GM20000 (cell line): ENCODE measurements around the gene VEZT.
"Not testable (repeated sequence)": the region's sequence is repeated elsewhere in the genome, so short reads cannot be mapped to it uniquely, and the experiment has no call there.

Experiments
- DNase-seq: peaks from one replicate; pipeline ENCODE4 v3.0.0; 2012; ENCODE audit warnings: low spot score
- TF ChIP-seq, protein P1 (sequence below): IDR thresholded peaks from 2 replicates; pipeline ENCODE4 v1.5.1; 2012; ENCODE audit warnings: mild to moderate bottlenecking, control low read depth; ENCODE audit errors: extremely low read depth, missing control alignments

VEZT gene

GRCh38 chr12:95300286-95300685 is 82.7 kb downstream of the VEZT start:
- TF ChIP-seq, protein P1, sequence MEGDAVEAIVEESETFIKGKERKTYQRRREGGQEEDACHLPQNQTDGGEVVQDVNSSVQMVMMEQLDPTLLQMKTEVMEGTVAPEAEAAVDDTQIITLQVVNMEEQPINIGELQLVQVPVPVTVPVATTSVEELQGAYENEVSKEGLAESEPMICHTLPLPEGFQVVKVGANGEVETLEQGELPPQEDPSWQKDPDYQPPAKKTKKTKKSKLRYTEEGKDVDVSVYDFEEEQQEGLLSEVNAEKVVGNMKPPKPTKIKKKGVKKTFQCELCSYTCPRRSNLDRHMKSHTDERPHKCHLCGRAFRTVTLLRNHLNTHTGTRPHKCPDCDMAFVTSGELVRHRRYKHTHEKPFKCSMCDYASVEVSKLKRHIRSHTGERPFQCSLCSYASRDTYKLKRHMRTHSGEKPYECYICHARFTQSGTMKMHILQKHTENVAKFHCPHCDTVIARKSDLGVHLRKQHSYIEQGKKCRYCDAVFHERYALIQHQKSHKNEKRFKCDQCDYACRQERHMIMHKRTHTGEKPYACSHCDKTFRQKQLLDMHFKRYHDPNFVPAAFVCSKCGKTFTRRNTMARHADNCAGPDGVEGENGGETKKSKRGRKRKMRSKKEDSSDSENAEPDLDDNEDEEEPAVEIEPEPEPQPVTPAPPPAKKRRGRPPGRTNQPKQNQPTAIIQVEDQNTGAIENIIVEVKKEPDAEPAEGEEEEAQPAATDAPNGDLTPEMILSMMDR: no peak
- DNase-seq: no peak

DNA sequence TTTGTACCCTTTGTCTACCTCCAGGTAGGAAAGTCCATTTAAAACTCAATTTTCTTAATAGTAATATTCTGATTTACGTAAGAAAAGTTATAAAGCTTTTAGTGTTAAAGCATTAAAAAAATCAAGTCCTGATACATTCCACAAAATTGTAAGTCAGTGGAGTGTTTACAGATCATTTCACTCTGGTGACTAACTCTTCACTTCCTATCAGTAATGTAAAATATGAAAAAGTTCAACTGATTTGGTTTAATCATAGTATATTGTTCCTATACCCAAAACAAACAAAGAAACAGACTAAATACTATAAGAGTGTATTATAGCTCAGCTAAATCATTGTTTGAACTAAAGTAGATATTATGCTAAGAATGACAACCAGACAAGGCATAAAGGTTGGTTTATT is 85.9 kb downstream of the VEZT start:
- no peak for DNase-seq
- TF ChIP-seq, protein P1: no peak

- TF ChIP-seq, protein P1: no peak
- DNase-seq: no peak
These were observed 87.1 kb downstream of the VEZT start for GRCh38 chr12:95304673-95305198.

DNA sequence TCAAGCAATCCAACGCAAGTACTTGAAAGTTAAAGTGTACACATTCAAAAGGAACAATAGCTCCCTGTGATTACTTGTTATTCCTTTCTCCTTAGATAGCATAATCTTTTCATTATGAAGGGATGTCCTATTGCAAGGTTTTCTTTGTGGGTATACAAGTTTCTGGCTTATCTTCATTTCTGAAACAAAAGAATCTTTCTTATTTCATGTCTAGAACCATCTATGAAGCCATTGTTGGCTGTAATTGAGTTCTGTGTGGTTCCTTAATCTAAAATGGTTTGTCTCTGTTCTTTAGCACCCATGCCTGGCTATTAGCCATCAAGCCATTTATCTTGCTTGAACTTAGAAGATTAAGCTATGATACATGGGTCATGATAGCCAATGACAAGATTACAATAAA is 95.0 kb downstream of the VEZT start:
- TF ChIP-seq, protein P1: no peak
- no peak for DNase-seq

DNA sequence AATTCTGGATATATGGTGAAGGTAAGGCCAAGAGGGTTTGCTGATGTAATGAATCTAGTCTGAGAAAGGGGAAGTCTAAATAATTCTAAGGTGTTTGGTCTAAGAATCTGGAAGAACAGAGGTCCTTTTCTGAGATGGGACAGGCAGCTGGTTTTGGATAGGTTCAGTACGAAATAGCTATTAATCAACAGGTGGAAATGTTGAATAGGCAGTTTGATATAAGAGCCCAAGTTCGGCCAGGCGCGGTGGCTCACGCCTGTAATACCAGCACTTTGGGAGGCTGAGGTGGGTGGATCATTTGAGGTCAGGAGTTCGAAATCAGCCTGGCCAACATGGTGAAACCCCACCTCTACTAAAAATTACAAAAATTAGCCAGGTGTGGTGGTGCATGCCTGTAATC is 97.1 kb downstream of the VEZT start:
- DNase-seq: not testable (repeated sequence)

GRCh38 chr12:95316798-95317197 is 99.2 kb downstream of the VEZT start:
- TF ChIP-seq, protein P1: no peak
- no peak for DNase-seq

DNA sequence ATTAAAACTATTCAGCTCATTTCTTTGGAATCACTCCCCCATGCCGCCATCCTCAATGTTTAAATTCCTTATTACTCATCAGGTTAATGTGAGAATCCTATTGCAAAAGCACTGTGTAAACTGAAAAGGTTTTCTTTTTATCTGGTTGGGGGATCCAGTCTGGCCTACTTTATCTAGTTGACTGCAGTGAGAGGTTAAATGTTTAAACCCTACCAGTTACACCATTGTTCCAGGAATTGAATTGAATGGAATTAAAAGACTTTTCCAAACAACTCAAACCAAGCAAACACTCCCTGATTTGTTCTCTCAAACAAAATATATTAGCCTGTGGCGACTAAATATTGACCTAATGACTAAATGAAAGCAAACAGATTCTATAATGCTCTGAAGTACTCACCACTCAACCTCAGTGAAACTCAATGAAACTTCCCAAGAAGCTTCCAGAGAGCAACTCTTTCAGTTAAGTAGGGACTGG is 100.5 kb downstream of the VEZT start:
- TF ChIP-seq, protein P1: no peak
- no peak for DNase-seq

- DNase-seq: no peak
- TF ChIP-seq, protein P1: no peak
These were observed 102.2 kb downstream of the VEZT start for GRCh38 chr12:95319694-95320331.
